ENCODE measurements around the gene LUZP1.

The LUZP1 gene

GRCh38 chr1:23083714-23084480, 84.8 kb downstream of the LUZP1 start:
- no peak for TF ChIP-seq CTCF (IDR thresholded peaks at IDR 0.05; ENCODE audit: low read depth, low read length, missing control alignments)
- Histone ChIP-seq H3K27me3 (replicated peaks) (no peaks in the 10 kb centered on the region), H3K4me3 (ENCODE audit: low read depth, low read length) (no peak overlapping the region), H3K36me3 (replicated peaks) (peaks cover 87% of the 10 kb centered on the region), H3K27ac (no peak overlapping the region)
- in situ Hi-C loops (cut with HindIII; ENCODE audit: low pct_ligation_motif_present, low sequenced_read_pairs), result loop anchor here (25.0 kb wide), 1 partner anchor 203 kb away; no protein-coding TSS in a partner anchor
- no peak for DNase-seq

GRCh38 chr1:23081376-23081775, 87.3 kb downstream of the LUZP1 start:
- no peak for DNase-seq
- TF ChIP-seq CTCF (IDR thresholded peaks at IDR 0.05; ENCODE audit: low read depth, low read length, missing control alignments), result peak; percentile 50
- Histone ChIP-seq H3K27me3 (replicated peaks) (no peaks in the 10 kb centered on the region), H3K4me3 (ENCODE audit: low read depth, low read length) (no peak overlapping the region), H3K36me3 (replicated peaks) (peaks cover 84% of the 10 kb centered on the region), H3K27ac (no peak overlapping the region)
- in situ Hi-C loops (cut with HindIII; ENCODE audit: low pct_ligation_motif_present, low sequenced_read_pairs), result loop anchor here (25.0 kb wide), 1 partner anchor 206 kb away; no protein-coding TSS in a partner anchor

- no peak for TF ChIP-seq CTCF (IDR thresholded peaks at IDR 0.05; ENCODE audit: low read depth, low read length, missing control alignments)
- no peak overlapping the region for H3K27ac ChIP-seq
- H3K36me3 ChIP-seq (replicated peaks), result peaks cover 79% of the 10 kb centered on the region
- DNase-seq, result no peak
- H3K4me3 ChIP-seq (ENCODE audit: low read depth, low read length), result no peak overlapping the region
- H3K27me3 ChIP-seq (replicated peaks), result no peaks in the 10 kb centered on the region
- in situ Hi-C loops (cut with HindIII; ENCODE audit: low pct_ligation_motif_present, low sequenced_read_pairs), result loop anchor here (25.0 kb wide), 1 partner anchor 206 kb away; no protein-coding TSS in a partner anchor
Measured at GRCh38 chr1:23080885-23081284, 87.8 kb downstream of the LUZP1 start.

GRCh38 chr1:23079025-23079424, 89.6 kb downstream of the LUZP1 start:
- TF ChIP-seq CTCF (IDR thresholded peaks at IDR 0.05; ENCODE audit: low read depth, low read length, missing control alignments), result no peak
- H3K36me3 ChIP-seq (replicated peaks), result peaks cover 69% of the 10 kb centered on the region
- in situ Hi-C loops (cut with HindIII; ENCODE audit: low pct_ligation_motif_present, low sequenced_read_pairs), result loop anchor here (25.0 kb wide), 1 partner anchor 208 kb away; no protein-coding TSS in a partner anchor
- H3K4me3 ChIP-seq (ENCODE audit: low read depth, low read length), result no peak overlapping the region
- no peak overlapping the region for H3K27ac ChIP-seq
- H3K27me3 ChIP-seq (replicated peaks), result no peaks in the 10 kb centered on the region
- no peak for DNase-seq

GRCh38 chr1:23074012-23074411, 94.6 kb downstream of the LUZP1 start:
- in situ Hi-C loops (cut with HindIII; ENCODE audit: low pct_ligation_motif_present, low sequenced_read_pairs), result no loop called here
- Histone ChIP-seq H3K4me3 (ENCODE audit: low read depth, low read length) (no peak overlapping the region), H3K27ac (no peak overlapping the region), H3K36me3 (replicated peaks) (peaks cover 61% of the 10 kb centered on the region), H3K27me3 (replicated peaks) (no peaks in the 10 kb centered on the region)
- no peak for TF ChIP-seq CTCF (IDR thresholded peaks at IDR 0.05; ENCODE audit: low read depth, low read length, missing control alignments)
- DNase-seq, result no peak
